ENCODE results near the gene RPL13A.

The RPL13A gene

GRCh38 chr19:49512970-49513745, 25.8 kb downstream of the RPL13A start:
- peak; percentile 73 for DNase-seq

DNA sequence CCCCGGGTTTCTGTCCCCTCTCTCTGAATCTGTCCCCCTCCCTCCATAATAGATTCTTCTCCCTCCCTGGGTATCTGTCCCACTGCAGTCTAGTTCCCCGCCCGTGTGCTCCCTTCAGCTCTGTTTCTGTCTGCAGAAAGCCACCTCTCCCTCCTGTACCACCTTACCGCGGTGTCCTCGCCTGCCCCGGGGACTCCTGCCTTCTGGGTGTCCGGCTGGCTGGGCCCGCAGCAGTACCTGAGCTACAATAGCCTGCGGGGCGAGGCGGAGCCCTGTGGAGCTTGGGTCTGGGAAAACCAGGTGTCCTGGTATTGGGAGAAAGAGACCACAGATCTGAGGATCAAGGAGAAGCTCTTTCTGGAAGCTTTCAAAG, 26.3 kb downstream of the RPL13A start:
- DNase-seq, result no peak

GRCh38 chr19:49514151-49514550, 26.7 kb downstream of the RPL13A start:
- no peak for DNase-seq

DNA sequence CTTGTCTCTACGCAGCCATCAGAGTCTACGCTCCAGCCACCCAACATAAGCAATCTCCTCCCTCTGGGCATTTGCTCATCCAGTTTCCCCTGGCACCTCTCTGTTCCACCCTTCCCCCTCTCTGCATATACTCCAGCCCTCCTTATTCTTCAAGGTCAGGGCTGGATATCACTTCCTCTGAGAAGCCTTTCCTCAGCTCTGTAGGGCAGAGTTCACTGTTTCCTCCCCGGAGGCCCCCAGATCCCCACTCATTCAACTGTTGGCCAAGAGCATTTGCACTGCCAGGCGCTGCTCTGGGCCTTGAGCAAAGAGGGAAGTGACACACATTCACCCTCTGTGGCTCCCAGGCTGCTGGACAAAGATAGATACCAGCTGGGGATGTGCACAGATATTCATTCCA, 28.4 kb downstream of the RPL13A start:
- no peak for DNase-seq

DNA sequence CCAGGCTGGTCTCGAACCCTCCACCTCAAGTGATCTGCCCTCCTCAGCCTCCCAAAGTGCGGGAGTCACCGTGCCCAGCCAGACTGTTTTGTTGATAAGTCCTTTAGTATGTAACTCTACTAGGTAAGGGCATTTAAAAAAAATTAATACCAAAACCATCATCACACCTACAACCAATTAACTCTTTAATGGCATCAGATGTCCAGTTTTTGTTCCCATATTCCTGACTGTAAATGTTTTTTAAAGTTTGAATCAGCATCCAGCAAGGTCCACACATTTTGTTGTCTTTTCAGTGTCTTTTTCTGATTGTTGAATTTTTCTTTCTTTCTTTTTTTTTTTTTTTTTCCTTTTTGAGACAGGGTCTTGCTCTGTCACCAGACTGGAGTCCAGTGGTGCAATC, 30.6 kb downstream of the RPL13A start:
- no peak for DNase-seq

- no peak for DNase-seq
Observed at GRCh38 chr19:49520705-49521319, 33.4 kb downstream of the RPL13A start.

- DNase-seq, result no peak
Observed at GRCh38 chr19:49524812-49525455, 37.5 kb downstream of the RPL13A start.

- no peak for DNase-seq
Observed at GRCh38 chr19:49528211-49528771, 40.9 kb downstream of the RPL13A start.

- no peak for DNase-seq
Observed at GRCh38 chr19:49530708-49531107, 43.3 kb downstream of the RPL13A start.

DNA sequence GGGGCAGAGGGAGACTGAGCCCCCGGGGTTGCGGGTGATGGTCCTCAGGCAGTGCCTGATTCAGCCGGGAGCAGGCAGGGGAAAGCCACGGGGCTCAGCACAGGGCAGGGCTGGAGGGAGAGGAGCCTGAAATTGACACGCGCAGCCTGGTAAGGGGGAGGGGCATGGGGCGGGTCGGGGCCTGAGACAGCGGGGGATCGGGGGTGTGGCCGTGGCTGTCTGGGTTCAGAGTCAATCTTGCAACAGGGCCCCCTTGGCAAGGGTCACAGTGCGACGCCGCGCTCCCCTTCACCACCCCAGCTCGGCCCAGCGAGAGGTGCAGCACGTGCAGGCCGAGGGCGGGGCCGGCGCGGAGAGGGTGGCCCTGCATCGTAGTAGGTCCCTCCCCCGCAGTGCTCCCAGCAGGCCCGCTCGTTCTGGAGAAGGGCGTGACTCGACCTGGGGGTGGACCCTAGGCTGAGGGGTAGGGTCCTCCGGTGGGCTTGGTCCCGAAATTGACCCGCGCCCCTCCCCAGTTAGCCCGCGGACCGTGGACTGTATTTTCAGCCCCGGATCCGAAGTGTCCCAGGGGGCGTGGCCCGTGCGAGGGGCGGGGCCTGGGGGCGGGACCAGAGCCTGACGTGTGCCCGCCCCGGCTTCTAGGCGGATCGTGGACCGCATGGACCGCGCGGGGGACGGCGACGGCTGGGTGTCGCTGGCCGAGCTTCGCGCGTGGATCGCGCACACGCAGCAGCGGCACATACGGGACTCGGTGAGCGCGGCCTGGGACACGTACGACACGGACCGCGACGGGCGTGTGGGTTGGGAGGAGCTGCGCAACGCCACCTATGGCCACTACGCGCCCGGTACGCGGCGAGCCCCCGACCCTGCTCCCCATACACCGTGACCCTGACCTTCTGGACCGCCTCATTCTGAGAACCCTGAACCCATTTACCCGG, 46.4 kb downstream of the RPL13A start:
- peak; percentile 98 for DNase-seq

- no peak for DNase-seq
Observed at GRCh38 chr19:49534632-49535385, 47.4 kb downstream of the RPL13A start.

- DNase-seq, result no peak
Observed at GRCh38 chr19:49536921-49537462, 49.6 kb downstream of the RPL13A start.

DNA sequence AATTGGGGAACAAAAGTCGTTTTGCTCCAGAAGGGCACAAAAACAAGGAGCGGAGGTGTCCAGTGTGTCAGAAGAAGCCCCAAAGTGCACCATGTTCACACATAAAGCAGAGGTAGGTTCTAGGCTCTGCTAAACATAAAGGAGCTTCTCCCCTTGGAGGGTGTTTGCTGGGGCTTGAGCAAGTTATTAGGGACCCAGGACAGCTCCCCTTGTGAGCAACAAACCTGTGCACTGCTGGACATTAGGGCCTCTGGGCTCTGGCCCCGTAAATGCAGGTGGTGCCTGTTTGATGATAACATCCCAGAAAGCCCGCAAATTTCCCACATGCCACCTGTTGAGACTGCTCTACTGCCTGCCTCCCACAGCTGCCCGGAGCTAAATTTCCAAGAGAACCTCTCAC, 51.2 kb downstream of the RPL13A start:
- no peak for DNase-seq

GRCh38 chr19:49539192-49539952, 52.0 kb downstream of the RPL13A start:
- no peak for DNase-seq
